Iris pigment epithelial cell (primary cell): Measurements from ENCODE around the gene CRYBB2.
"Not testable (repeated sequence)": the region's sequence is repeated elsewhere in the genome, so short reads cannot be mapped to it uniquely, and the experiment has no call there.

Experiments
- DNase-seq: peaks from one replicate; pipeline ENCODE4 v3.0.0-alpha.2; 2011; ENCODE audit warnings: low read depth

Gene CRYBB2

GRCh38 chr22:25199731-25200520 is 19.5 kb upstream of the CRYBB2 start, which contains the start of gene CRYBB3:
CRYBB3 (plus strand) TSS chr22:25199858; CDS start chr22:25201397, 1,539 bp downstream.
- DNase-seq, result no peak

- no peak for DNase-seq
Measured at GRCh38 chr22:25200967-25201366, 18.5 kb upstream of the CRYBB2 start.

GRCh38 chr22:25201557-25202273 is 17.7 kb upstream of the CRYBB2 start:
- no peak for DNase-seq

- DNase-seq, result peak; percentile 44
Measured at GRCh38 chr22:25202290-25202921, 17.0 kb upstream of the CRYBB2 start.

GRCh38 chr22:25203082-25203481 is 16.4 kb upstream of the CRYBB2 start:
- no peak for DNase-seq

GRCh38 chr22:25204547-25204946 is 14.9 kb upstream of the CRYBB2 start:
- not testable (repeated sequence) for DNase-seq

- no peak for DNase-seq
Measured at GRCh38 chr22:25205847-25206246, 13.6 kb upstream of the CRYBB2 start.

- no peak for DNase-seq
Measured at GRCh38 chr22:25206998-25207397, 12.4 kb upstream of the CRYBB2 start.

- no peak for DNase-seq
Measured at GRCh38 chr22:25207553-25208157, 11.8 kb upstream of the CRYBB2 start.

- DNase-seq, result no peak
Measured at GRCh38 chr22:25208328-25208727, 11.1 kb upstream of the CRYBB2 start.

- DNase-seq, result no peak
Measured at GRCh38 chr22:25208743-25209505, 10.5 kb upstream of the CRYBB2 start.

GRCh38 chr22:25210793-25211192 is 8.6 kb upstream of the CRYBB2 start:
- no peak for DNase-seq

GRCh38 chr22:25212337-25212736 is 7.1 kb upstream of the CRYBB2 start:
- no peak for DNase-seq

- DNase-seq, result no peak
Measured at GRCh38 chr22:25213221-25213620, 6.2 kb upstream of the CRYBB2 start.

- DNase-seq, result no peak
Measured at GRCh38 chr22:25216230-25216629, 3.2 kb upstream of the CRYBB2 start.

- DNase-seq, result no peak
Measured at GRCh38 chr22:25219948-25220442, 556 bp downstream of the CRYBB2 start.

- DNase-seq, result no peak
Measured at GRCh38 chr22:25221790-25222189, 2.4 kb downstream of the CRYBB2 start.

- no peak for DNase-seq
Measured at GRCh38 chr22:25223269-25223850, 3.9 kb downstream of the CRYBB2 start.

- DNase-seq, result no peak
Measured at GRCh38 chr22:25228822-25229221, 9.4 kb downstream of the CRYBB2 start.

GRCh38 chr22:25230760-25231159 is 11.3 kb downstream of the CRYBB2 start:
- not testable (repeated sequence) for DNase-seq

GRCh38 chr22:25232301-25232700 is 12.9 kb downstream of the CRYBB2 start:
- DNase-seq, result peak; percentile 43
